Mucosa of stomach (tissue), 1 donor: Measurements from ENCODE around the gene SPHK2.

Source experiments
- H3K27me3 ChIP-seq: one replicate; pipeline ENCODE4 v1.7.0; 2013; ENCODE audit warnings: mild to moderate bottlenecking, low read length; ENCODE audit not compliant: control insufficient read depth, insufficient read depth
- H3K36me3 ChIP-seq: one replicate; pipeline ENCODE4 v1.7.0; 2013; ENCODE audit warnings: low read length; ENCODE audit not compliant: control insufficient read depth, insufficient read depth
- H3K4me1 ChIP-seq: one replicate; pipeline ENCODE4 v1.7.0; 2013; ENCODE audit warnings: mild to moderate bottlenecking, low read length; ENCODE audit not compliant: control insufficient read depth, insufficient read depth
- H3K4me3 ChIP-seq: one replicate; pipeline ENCODE4 v1.7.0; 2013; ENCODE audit warnings: low read length
- H3K9ac ChIP-seq: one replicate; pipeline ENCODE4 v1.7.0; 2013; ENCODE audit warnings: mild to moderate bottlenecking, low read length, moderate library complexity
- H3K9me3 ChIP-seq: one replicate; pipeline ENCODE4 v1.7.0; 2013; ENCODE audit warnings: mild to moderate bottlenecking, low read length, moderate library complexity; ENCODE audit not compliant: control insufficient read depth
- donor health status: Pancreatic carcinoma.

SPHK2 gene

DNA sequence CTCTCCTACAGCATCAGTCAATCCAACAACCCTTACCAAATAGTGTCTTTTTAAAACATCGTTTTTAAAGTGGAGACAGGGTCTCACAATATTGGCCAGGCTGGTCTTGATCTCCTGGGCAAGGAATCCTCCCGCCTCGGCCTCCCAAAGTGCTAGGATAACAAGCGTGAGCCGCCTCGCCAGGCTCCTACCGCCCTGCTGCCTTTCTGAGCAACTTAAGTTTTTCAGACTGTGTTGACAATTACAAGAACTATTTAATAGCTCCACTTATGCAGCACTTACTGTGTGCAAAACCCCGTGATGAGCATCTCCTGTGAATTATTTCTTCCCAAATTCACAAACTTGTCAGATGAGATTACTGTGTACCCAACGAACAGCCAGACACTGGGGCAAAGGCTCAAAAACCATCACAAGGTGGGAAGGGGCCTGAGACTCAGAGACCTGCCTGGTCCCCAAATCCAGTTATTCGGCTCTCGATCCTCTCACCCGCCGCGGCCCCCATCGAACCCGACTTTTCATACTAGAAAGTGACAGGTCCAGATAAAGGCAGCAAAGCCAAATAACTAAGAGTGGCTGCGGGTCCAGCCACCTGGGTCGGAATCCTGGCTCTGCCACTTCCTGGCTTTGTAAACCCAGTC, 909 bp upstream of the SPHK2 start:
- peak overlapping the region; percentile 100 for H3K4me3 ChIP-seq
- H3K27me3 ChIP-seq = no peaks in the 10 kb centered on the region
- no peaks in the 10 kb centered on the region for H3K9me3 ChIP-seq
- H3K4me1 ChIP-seq = peaks cover 39% of the 10 kb centered on the region
- H3K9ac ChIP-seq = peak overlapping the region; percentile 98
- H3K36me3 ChIP-seq = peaks cover 27% of the 10 kb centered on the region

DNA sequence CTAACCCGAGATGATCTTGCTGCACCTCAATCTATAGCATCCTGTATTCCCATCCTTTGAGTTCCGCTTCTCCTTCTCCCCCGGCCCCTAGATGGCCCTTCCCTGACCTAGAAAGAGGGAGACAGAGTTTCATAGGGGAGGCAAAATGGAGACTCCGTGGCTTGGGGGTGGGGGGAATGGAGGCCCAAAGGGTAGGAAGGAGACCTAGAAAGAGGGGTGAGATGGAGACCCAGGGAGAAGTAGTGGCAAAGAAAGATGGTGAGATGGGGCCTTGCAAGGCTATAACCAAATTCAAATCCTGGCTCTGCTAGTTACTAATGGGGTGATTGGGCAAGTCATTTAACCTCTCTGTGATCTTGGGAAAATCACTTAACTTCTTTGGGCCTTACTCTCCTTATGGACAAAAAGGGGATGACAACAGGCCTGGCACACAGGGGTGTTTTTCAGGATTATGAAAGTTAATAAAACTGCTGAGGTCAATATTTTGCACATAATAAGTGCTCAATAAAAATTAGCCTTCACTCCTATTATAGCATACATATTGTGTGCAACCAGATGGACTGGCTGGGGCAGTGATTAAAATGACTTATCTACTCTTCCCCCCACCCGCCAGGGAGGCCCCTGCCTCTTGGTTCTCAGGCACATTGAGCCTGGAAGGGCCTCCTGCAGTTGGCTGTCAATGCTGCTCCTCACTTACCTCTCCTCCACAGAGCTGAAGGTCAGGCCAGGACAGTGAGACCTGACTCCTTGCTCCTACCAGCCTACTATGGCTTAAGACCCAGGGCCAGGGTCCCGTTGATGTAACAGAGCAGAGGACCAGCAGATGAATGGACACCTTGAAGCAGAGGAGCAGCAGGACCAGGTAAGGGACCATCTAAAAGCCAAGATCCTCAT, 633 bp downstream of the SPHK2 start:
- peak overlapping the region; percentile 72 for H3K9ac ChIP-seq
- H3K4me1 ChIP-seq = peaks cover 51% of the 10 kb centered on the region
- H3K27me3 ChIP-seq = no peaks in the 10 kb centered on the region
- H3K36me3 ChIP-seq = peaks cover 26% of the 10 kb centered on the region
- peak overlapping the region; percentile 52 for H3K4me3 ChIP-seq
- no peaks in the 10 kb centered on the region for H3K9me3 ChIP-seq

- no peaks in the 10 kb centered on the region for H3K27me3 ChIP-seq
- peak overlapping the region; percentile 38 for H3K9ac ChIP-seq
- no peaks in the 10 kb centered on the region for H3K9me3 ChIP-seq
- H3K4me1 ChIP-seq = peaks cover 50% of the 10 kb centered on the region
- no peaks in the 10 kb centered on the region for H3K36me3 ChIP-seq
- H3K4me3 ChIP-seq = peak overlapping the region; percentile 29
Measured at GRCh38 chr19:48623556-48624066, 4.3 kb downstream of the SPHK2 start.

- peak overlapping the region; percentile 75 for H3K9ac ChIP-seq
- H3K9me3 ChIP-seq = no peaks in the 10 kb centered on the region
- peak overlapping the region; percentile 80 for H3K4me3 ChIP-seq
- H3K4me1 ChIP-seq = peaks cover 56% of the 10 kb centered on the region
- no peaks in the 10 kb centered on the region for H3K36me3 ChIP-seq
- H3K27me3 ChIP-seq = no peaks in the 10 kb centered on the region
Measured at GRCh38 chr19:48624067-48624594, 4.8 kb downstream of the SPHK2 start.

DNA sequence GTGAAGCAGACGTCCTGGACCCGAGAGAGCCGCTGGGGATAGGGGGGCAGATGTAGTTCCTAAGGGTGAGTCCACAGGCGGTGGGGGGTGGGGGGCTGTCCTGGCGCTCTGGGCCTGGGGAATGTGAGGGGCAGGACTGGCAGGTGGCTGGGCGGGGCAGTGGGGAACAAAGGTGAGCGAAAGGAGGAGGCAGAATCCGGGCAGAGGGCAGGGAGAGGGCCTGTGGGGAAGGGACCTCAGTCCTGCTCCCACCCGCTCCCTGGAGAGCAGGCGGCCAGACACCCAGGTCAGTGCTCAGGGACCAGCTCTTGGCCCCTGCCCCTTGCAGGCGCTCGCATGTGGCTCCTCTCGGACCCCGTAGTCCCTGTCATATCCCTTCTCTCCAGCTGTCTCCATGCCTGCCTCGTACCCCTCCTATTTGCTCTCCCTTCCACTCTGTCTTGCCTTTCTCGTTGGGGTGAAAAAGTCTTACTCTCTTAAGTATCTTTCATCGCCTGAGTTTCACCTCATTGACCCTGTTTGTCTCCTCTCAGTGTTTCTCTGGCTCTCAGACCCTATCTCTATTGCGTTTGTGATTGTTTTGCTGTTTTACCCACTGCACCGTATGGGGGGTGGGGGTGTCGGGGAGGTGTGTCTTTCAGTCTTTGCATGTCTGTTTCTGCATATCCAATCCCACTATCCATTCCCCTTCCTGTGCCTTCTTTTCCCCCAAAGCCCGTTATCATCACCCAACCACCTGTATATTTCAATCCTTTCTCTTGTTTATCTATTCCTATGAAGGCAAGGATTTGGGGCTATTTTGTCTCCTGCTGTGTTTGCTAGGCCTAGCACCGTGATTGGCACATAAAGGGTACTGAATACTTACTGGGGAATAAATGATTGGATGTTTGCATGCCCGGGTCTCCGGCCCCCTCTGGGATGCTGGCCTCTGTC, 5.8 kb downstream of the SPHK2 start:
- H3K9ac ChIP-seq = peak overlapping the region; percentile 75
- H3K4me1 ChIP-seq = peaks cover 60% of the 10 kb centered on the region
- peak overlapping the region; percentile 80 for H3K4me3 ChIP-seq
- H3K36me3 ChIP-seq = no peaks in the 10 kb centered on the region
- no peaks in the 10 kb centered on the region for H3K27me3 ChIP-seq
- H3K9me3 ChIP-seq = no peaks in the 10 kb centered on the region

DNA sequence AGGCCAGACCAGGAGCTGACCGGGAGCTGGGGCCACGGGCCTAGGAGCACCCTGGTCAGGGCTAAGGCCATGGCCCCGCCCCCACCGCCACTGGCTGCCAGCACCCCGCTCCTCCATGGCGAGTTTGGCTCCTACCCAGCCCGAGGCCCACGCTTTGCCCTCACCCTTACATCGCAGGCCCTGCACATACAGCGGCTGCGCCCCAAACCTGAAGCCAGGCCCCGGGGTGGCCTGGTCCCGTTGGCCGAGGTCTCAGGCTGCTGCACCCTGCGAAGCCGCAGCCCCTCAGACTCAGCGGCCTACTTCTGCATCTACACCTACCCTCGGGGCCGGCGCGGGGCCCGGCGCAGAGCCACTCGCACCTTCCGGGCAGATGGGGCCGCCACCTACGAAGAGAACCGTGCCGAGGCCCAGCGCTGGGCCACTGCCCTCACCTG, 6.6 kb downstream of the SPHK2 start:
- no peak overlapping the region for H3K9ac ChIP-seq

DNA sequence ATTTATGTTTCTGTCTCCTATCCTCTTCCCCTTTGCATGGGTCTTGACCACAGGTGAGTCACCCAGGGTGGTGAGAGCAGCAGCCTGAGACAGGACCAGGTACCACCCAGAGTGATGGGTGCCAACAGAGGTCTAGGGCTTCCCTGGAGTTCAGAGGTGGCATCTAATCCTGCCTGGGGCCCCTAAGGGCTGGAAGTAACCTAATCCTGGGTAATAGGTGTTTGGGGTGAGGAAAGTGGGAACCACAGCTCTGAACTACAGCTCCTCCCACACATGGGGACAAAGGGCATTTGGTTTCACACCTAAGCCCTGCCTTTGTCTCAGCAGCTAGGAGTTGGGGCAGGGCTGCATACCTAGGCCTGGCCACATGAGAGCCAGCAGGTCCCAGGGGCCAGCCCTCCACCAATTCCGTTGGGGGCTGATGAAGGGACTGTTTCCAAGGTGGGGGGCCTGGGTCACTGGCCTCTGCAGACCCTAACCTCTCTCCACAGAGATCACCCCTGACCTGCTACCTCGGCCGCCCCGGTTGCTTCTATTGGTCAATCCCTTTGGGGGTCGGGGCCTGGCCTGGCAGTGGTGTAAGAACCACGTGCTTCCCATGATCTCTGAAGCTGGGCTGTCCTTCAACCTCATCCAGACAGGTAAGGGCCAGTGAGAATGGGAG, 8.0 kb downstream of the SPHK2 start:
- Histone ChIP-seq H3K4me1 (peaks cover 77% of the 10 kb centered on the region), H3K27me3 (no peaks in the 10 kb centered on the region), H3K9ac (peak overlapping the region; percentile 38), H3K4me3 (peak overlapping the region; percentile 14), H3K36me3 (no peaks in the 10 kb centered on the region), H3K9me3 (no peaks in the 10 kb centered on the region)

More for the DNA sequence above, 6.6 kb downstream of the SPHK2 start:
- H3K27me3 ChIP-seq = no peaks in the 10 kb centered on the region
- H3K36me3 ChIP-seq = no peaks in the 10 kb centered on the region
- H3K4me1 ChIP-seq = peaks cover 68% of the 10 kb centered on the region
- no peak overlapping the region for H3K4me3 ChIP-seq
- H3K9me3 ChIP-seq = no peaks in the 10 kb centered on the region

DNA sequence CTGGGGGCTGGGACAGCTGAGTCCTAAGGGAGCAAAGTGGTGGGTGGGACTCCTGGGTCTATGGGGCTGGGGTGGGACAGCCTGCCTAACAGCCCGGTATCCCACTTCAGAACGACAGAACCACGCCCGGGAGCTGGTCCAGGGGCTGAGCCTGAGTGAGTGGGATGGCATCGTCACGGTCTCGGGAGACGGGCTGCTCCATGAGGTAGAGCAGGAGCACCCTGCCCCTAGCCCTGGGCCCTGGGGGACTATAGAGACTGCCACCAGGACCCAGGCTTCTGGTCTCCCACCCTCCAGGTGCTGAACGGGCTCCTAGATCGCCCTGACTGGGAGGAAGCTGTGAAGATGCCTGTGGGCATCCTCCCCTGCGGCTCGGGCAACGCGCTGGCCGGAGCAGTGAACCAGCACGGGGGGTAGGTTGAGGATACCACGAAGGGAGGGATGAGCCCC, 8.6 kb downstream of the SPHK2 start:
- H3K27me3 ChIP-seq = no peaks in the 10 kb centered on the region
- H3K4me3 ChIP-seq = no peak overlapping the region
- peak overlapping the region; percentile 38 for H3K9ac ChIP-seq
- peaks cover 82% of the 10 kb centered on the region for H3K4me1 ChIP-seq
- H3K36me3 ChIP-seq = peaks cover under 1% of the 10 kb centered on the region
- no peaks in the 10 kb centered on the region for H3K9me3 ChIP-seq

DNA sequence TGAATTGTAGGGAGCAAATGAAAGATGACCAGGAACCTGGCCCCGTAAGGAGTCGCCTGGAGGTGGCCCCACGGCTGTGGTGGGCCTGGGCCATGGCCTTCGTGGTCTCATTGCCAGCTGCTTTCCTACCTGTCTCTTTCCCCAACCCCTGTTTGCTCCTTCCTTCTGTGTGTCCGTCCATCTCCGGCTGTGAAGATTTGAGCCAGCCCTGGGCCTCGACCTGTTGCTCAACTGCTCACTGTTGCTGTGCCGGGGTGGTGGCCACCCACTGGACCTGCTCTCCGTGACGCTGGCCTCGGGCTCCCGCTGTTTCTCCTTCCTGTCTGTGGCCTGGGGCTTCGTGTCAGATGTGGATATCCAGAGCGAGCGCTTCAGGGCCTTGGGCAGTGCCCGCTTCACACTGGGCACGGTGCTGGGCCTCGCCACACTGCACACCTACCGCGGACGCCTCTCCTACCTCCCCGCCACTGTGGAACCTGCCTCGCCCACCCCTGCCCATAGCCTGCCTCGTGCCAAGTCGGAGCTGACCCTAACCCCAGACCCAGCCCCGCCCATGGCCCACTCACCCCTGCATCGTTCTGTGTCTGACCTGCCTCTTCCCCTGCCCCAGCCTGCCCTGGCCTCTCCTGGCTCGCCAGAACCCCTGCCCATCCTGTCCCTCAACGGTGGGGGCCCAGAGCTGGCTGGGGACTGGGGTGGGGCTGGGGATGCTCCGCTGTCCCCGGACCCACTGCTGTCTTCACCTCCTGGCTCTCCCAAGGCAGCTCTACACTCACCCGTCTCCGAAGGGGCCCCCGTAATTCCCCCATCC, 9.4 kb downstream of the SPHK2 start:
- Histone ChIP-seq H3K9ac (no peak overlapping the region), H3K4me3 (no peak overlapping the region), H3K36me3 (peaks cover 3% of the 10 kb centered on the region), H3K4me1 (peaks cover 84% of the 10 kb centered on the region), H3K9me3 (no peaks in the 10 kb centered on the region), H3K27me3 (no peaks in the 10 kb centered on the region)

GRCh38 chr19:48629297-48629598, 9.9 kb downstream of the SPHK2 start:
- no peak overlapping the region for H3K9ac ChIP-seq
- no peaks in the 10 kb centered on the region for H3K9me3 ChIP-seq
- no peak overlapping the region for H3K4me3 ChIP-seq
- peaks cover 3% of the 10 kb centered on the region for H3K36me3 ChIP-seq
- no peaks in the 10 kb centered on the region for H3K27me3 ChIP-seq
- peaks cover 87% of the 10 kb centered on the region for H3K4me1 ChIP-seq
